Smooth muscle cell (in vitro differentiated cells): Measurements from ENCODE around the gene ZNF25. TPM values are rescaled to one million over a fixed set of nuclear protein-coding genes. Genes with fewer than 3 reads are reported as not detected.

ENCODE experiments used
- DNase-seq: peaks from one replicate; lab custom pipeline; 2025; ENCODE audit not compliant: unreplicated experiment; lab: John Stamatoyannopoulos, UW
- H2AFZ ChIP-seq: fragments of 200-600 bp; sonication (generic); 2 replicates; pipeline ENCODE4 v1.6.0; 2016; ENCODE audit warnings: antibody characterized with exemption, low read depth, mild to moderate bottlenecking
- H3F3A ChIP-seq: fragments of 200-600 bp; sonication (generic); 2 replicates; pipeline ENCODE4 v1.6.0; 2017; ENCODE audit warnings: antibody characterized with exemption, low read depth
- H3K27ac ChIP-seq: fragments of 200-600 bp; sonication (generic); 2 replicates; pipeline ENCODE4 v1.5.1; 2016; ENCODE audit warnings: low read depth, mild to moderate bottlenecking
- H3K27me3 ChIP-seq: fragments of 200-600 bp; sonication (generic); 2 replicates; pipeline ENCODE4 v1.6.1; 2016; ENCODE audit warnings: low read depth, mild to moderate bottlenecking
- H3K36me3 ChIP-seq: fragments of 200-600 bp; sonication (generic); 2 replicates; pipeline ENCODE4 v1.5.1; 2016; ENCODE audit warnings: low read depth
- H3K4me1 ChIP-seq: fragments of 200-600 bp; sonication (generic); 2 replicates; pipeline ENCODE4 v1.5.1; 2016; ENCODE audit warnings: low read depth
- H3K4me2 ChIP-seq: fragments of 200-600 bp; sonication (generic); 2 replicates; pipeline ENCODE4 v1.6.0; 2016; ENCODE audit warnings: mild to moderate bottlenecking
- H3K4me3 ChIP-seq: fragments of 200-600 bp; sonication (generic); 2 replicates; pipeline ENCODE4 v1.5.1; 2016; ENCODE audit warnings: mild to moderate bottlenecking
- H3K79me2 ChIP-seq: fragments of 200-600 bp; sonication (generic); 2 replicates; pipeline ENCODE4 v1.6.0; 2016; ENCODE audit warnings: low read depth, mild to moderate bottlenecking
- H3K9ac ChIP-seq: fragments of 200-600 bp; sonication (generic); 2 replicates; pipeline ENCODE4 v1.6.0; 2016; ENCODE audit warnings: low read depth
- H3K9me3 ChIP-seq: fragments of 200-600 bp; sonication (generic); replicated peaks from 2 replicates; pipeline ENCODE4 v1.5.1; 2016; ENCODE audit warnings: low read depth
- H4K20me1 ChIP-seq: fragments of 200-600 bp; sonication (generic); 2 replicates; pipeline ENCODE4 v1.6.0; 2016; ENCODE audit warnings: low read depth
- CTCF ChIP-seq: fragments of 200-600 bp; sonication (generic); IDR thresholded peaks from 2 replicates; pipeline ENCODE4 v1.5.1; 2017; ENCODE audit warnings: borderline replicate concordance, mild to moderate bottlenecking, antibody characterized with exemption; ENCODE audit not compliant: insufficient read depth, poor library complexity, severe bottlenecking
- WGBS: methylation state at CpG from one replicate; pipeline ENCODE4 v1.1.7; 2016; ENCODE audit warnings: low lambda C conversion rate; 5-methylcytosine and 5-hydroxymethylcytosine counted together
- polyA plus RNA-seq: library from polyadenylated mRNA; unstranded; fragments of >200 nt; fragmentation: Nextera tagmentation; extraction: Ambion mirVana; gene quantifications from 2 replicates; pipeline ENCODE4 v1.2.1, GENCODE V29; 2016
- total RNA-seq: library from RNA; depleted of rRNA; stranded (reverse); fragments of >200 nt; gene quantifications from 2 replicates; pipeline ENCODE4 v1.2.3, GENCODE V29; 2014

Gene ZNF25
- total and polyA plus RNA-seq, 2 experiments from 2014 or later: 3.6 to 6.9 TPM

GRCh38 chr10:37976880-37977203, 395 bp upstream of the ZNF25 start:
- peak overlapping the region; percentile 99 for H2AFZ ChIP-seq
- no peaks in the 10 kb centered on the region for H3K27me3 ChIP-seq
- no peaks in the 10 kb centered on the region for H3K9me3 ChIP-seq
- 57% methylated on average over 9 of the region's 9 CpGs for WGBS
- H3K36me3 ChIP-seq: no peaks in the 10 kb centered on the region
- peak overlapping the region; percentile 80 for H3K4me3 ChIP-seq
- H3K4me2 ChIP-seq: peak overlapping the region; percentile 84
- no peaks in the 10 kb centered on the region for H4K20me1 ChIP-seq
- DNase-seq: no peak
- H3K79me2 ChIP-seq: no peaks in the 10 kb centered on the region
- peaks cover 4% of the 10 kb centered on the region for H3K4me1 ChIP-seq
- no peak overlapping the region for H3K27ac ChIP-seq
- H3F3A ChIP-seq: no peaks in the 10 kb centered on the region
- no peak overlapping the region for H3K9ac ChIP-seq
- no peak for TF ChIP-seq CTCF

GRCh38 chr10:37975401-37975991, 951 bp downstream of the ZNF25 start:
- Histone ChIP-seq H3K4me1 (peaks cover 4% of the 10 kb centered on the region), H3K36me3 (peaks cover under 1% of the 10 kb centered on the region), H3K4me3 (peak overlapping the region; percentile 80), H3K27ac (no peak overlapping the region), H3K9me3 (no peaks in the 10 kb centered on the region), H3K27me3 (no peaks in the 10 kb centered on the region), H3F3A (no peaks in the 10 kb centered on the region), H3K4me2 (peak overlapping the region; percentile 84), H3K79me2 (no peaks in the 10 kb centered on the region), H3K9ac (peak overlapping the region; percentile 88), H2AFZ (peak overlapping the region; percentile 99), H4K20me1 (no peaks in the 10 kb centered on the region)
- TF ChIP-seq CTCF: no peak
- DNase-seq: no peak
- 65% methylated on average over 5 of the region's 5 CpGs for WGBS

- no peak for TF ChIP-seq CTCF
- 93% methylated on average over 1 of the region's 1 CpG for WGBS
- Histone ChIP-seq H3K79me2 (no peaks in the 10 kb centered on the region), H3K27me3 (no peaks in the 10 kb centered on the region), H3F3A (no peaks in the 10 kb centered on the region), H3K4me3 (no peak overlapping the region), H3K9ac (no peak overlapping the region), H3K4me1 (peaks cover 4% of the 10 kb centered on the region), H4K20me1 (no peaks in the 10 kb centered on the region), H3K27ac (no peak overlapping the region), H3K9me3 (no peaks in the 10 kb centered on the region), H3K36me3 (peaks cover 25% of the 10 kb centered on the region), H3K4me2 (no peak overlapping the region), H2AFZ (no peak overlapping the region)
- no peak for DNase-seq
Observed at GRCh38 chr10:37972396-37972795, 4.1 kb downstream of the ZNF25 start.

- Histone ChIP-seq H3K4me2 (no peak overlapping the region), H4K20me1 (no peaks in the 10 kb centered on the region), H3K79me2 (no peaks in the 10 kb centered on the region), H3K27me3 (no peaks in the 10 kb centered on the region), H3K4me3 (no peak overlapping the region), H2AFZ (no peak overlapping the region), H3K36me3 (peaks cover 20% of the 10 kb centered on the region), H3K27ac (no peak overlapping the region), H3K4me1 (no peaks in the 10 kb centered on the region), H3F3A (no peaks in the 10 kb centered on the region), H3K9ac (no peak overlapping the region), H3K9me3 (no peaks in the 10 kb centered on the region)
- no peak for TF ChIP-seq CTCF
- no peak for DNase-seq
Observed at GRCh38 chr10:37965006-37965405, 11.4 kb downstream of the ZNF25 start.
